ENCODE data around the gene OTOP1.

The OTOP1 gene, protein sequence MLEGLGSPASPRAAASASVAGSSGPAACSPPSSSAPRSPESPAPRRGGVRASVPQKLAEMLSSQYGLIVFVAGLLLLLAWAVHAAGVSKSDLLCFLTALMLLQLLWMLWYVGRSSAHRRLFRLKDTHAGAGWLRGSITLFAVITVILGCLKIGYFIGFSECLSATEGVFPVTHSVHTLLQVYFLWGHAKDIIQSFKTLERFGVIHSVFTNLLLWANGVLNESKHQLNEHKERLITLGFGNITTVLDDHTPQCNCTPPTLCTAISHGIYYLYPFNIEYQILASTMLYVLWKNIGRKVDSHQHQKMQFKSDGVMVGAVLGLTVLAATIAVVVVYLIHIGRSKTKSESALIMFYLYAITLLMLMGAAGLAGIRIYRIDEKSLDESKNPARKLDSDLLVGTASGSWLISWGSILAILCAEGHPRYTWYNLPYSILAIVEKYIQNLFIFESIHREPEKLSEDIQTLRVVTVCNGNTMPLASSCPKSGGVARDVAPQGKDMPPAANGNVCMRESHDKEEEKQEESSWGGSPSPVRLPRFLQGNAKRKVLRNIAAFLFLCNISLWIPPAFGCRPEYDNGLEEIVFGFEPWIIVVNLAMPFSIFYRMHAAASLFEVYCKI

DNA sequence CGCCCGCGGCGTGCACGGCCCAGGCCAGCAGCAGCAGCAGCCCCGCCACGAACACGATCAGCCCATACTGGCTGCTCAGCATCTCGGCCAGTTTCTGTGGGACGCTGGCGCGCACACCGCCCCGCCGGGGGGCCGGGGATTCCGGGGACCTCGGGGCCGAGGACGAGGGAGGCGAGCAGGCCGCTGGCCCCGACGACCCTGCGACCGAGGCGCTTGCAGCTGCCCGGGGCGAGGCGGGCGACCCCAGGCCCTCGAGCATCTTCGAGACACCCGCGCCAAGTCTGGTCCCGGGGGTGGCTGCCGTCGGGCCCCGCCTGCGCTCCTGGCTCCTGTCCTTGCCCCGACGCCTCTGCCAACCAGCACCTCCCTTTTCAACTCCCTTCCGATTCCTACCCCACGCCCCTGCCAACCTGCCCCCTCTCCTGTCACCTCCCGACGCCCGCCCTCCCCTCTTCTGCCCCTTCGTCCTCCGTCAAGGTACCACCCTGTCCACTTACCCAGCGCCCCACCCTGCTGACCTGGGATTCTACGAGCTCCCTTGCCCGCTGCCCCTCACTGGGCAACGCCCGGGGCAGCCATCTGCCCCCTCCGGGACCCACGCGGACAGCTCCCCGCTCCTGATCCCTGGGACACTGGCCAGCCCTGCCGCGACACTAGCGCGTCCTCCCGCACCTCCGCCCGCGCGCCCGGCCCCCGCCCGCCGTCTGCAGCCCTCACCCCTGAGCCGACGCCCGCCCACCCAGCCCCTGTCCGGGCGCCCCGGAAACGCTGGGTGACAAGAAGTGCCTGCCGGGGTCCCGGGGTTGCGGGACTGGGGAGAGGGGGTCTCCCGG lies at the start of gene OTOP1:
Gene OTOP1 (minus strand): TSS at position 324 of the 833 bp plus-strand sequence. CDS start 65 bp downstream, at position 259.
- Histone ChIP-seq H3K4me3 (ENCODE audit: low read depth, low read length) (no peak within 1 kb of the TSS), H3K27ac (ENCODE audit: extremely low read depth, low read depth, low read length) (no peak within 1 kb of the TSS), H3K4me1 (ENCODE audit: control insufficient read depth, insufficient read depth, low read length) (no peaks in the 10 kb centered on the region), H3K9me3 (ENCODE audit: control insufficient read depth, insufficient read depth, low read depth, low read length) (no peaks in the 10 kb centered on the region), H3K36me3 (ENCODE audit: control insufficient read depth in 2 of 2, insufficient read depth in 1 of 2, low read length in 2 of 2) (no peaks in the 10 kb centered on the region)
- POLR2A ChIA-PET, result no interaction called here
- CTCF ChIA-PET, result interaction anchor here (0.6 kb wide), 1 partner anchor 23 kb away, joined by 3 read pairs; no protein-coding TSS in a partner anchor
- TF ChIP-seq, protein P1, sequence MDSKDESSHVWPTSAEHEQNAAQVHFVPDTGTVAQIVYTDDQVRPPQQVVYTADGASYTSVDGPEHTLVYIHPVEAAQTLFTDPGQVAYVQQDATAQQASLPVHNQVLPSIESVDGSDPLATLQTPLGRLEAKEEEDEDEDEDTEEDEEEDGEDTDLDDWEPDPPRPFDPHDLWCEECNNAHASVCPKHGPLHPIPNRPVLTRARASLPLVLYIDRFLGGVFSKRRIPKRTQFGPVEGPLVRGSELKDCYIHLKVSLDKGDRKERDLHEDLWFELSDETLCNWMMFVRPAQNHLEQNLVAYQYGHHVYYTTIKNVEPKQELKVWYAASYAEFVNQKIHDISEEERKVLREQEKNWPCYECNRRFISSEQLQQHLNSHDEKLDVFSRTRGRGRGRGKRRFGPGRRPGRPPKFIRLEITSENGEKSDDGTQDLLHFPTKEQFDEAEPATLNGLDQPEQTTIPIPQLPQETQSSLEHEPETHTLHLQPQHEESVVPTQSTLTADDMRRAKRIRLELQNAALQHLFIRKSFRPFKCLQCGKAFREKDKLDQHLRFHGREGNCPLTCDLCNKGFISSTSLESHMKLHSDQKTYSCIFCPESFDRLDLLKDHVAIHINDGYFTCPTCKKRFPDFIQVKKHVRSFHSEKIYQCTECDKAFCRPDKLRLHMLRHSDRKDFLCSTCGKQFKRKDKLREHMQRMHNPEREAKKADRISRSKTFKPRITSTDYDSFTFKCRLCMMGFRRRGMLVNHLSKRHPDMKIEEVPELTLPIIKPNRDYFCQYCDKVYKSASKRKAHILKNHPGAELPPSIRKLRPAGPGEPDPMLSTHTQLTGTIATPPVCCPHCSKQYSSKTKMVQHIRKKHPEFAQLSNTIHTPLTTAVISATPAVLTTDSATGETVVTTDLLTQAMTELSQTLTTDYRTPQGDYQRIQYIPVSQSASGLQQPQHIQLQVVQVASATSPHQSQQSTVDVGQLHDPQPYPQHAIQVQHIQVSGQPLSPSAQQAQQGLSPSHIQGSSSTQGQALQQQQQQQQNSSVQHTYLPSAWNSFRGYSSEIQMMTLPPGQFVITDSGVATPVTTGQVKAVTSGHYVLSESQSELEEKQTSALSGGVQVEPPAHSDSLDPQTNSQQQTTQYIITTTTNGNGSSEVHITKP (tag by site-specific recombination; IDR thresholded peaks at IDR 0.05), result no peak
- TF ChIP-seq IKZF3 (tag by site-specific recombination; IDR thresholded peaks at IDR 0.05) (no peak), KLF9 (tag by site-specific recombination; IDR thresholded peaks at IDR 0.05; ENCODE audit: low read depth) (no peak), TRIM28 (IDR thresholded peaks at IDR 0.05; ENCODE audit: borderline replicate concordance, low read length) (no peak), ZNF184 (tag by site-specific recombination; IDR thresholded peaks at IDR 0.05) (no peak), GLIS2 (tag by site-specific recombination; IDR thresholded peaks at IDR 0.05) (no peak), ZNF610 (tag by site-specific recombination; IDR thresholded peaks at IDR 0.05; ENCODE audit: borderline replicate concordance) (no peak), ZNF10 (tag by site-specific recombination; IDR thresholded peaks at IDR 0.05) (no peak), ZNF157 (tag by site-specific recombination; IDR thresholded peaks at IDR 0.05) (no peak), ZNF394 (tag by site-specific recombination; IDR thresholded peaks at IDR 0.05; ENCODE audit: borderline replicate concordance) (no peak), ZSCAN16 (tag by site-specific recombination; IDR thresholded peaks at IDR 0.05) (no peak)
- TF ChIP-seq, protein P2, sequence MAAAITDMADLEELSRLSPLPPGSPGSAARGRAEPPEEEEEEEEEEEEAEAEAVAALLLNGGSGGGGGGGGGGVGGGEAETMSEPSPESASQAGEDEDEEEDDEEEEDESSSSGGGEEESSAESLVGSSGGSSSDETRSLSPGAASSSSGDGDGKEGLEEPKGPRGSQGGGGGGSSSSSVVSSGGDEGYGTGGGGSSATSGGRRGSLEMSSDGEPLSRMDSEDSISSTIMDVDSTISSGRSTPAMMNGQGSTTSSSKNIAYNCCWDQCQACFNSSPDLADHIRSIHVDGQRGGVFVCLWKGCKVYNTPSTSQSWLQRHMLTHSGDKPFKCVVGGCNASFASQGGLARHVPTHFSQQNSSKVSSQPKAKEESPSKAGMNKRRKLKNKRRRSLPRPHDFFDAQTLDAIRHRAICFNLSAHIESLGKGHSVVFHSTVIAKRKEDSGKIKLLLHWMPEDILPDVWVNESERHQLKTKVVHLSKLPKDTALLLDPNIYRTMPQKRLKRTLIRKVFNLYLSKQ (tag by site-specific recombination; IDR thresholded peaks at IDR 0.05; ENCODE audit: borderline replicate concordance), result no peak

DNA sequence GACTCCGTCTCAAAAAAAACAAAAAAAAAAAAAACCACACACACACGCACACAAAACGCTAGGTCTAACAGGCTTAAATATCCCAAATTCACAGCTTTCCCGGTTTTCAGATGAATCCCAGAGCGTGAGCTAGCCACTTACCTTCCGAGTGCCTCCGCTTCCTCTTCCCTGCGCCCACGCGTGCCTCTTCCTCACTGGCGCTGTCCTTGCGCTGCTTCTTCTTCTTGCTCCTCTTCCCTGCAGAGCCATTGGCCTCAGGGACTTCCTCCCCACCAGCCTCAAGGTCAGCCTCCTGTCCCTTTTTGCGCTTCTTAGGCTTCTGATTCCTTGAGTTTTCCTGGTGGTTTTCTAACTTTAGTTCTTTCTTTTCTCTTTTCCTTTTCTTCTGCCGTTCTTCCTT lies 47.5 kb upstream of the OTOP1 start:
- CTCF ChIA-PET, result interaction anchor here (0.6 kb wide), 2 partner anchors 16 to 51 kb away, joined by 3 read pairs; no protein-coding TSS in a partner anchor
- H3K36me3 ChIP-seq (ENCODE audit: control insufficient read depth in 2 of 2, insufficient read depth in 1 of 2, low read length in 2 of 2), result peaks cover 27 to 87% of the 10 kb centered on the region in 2 experiments

More for the DNA sequence above, 47.5 kb upstream of the OTOP1 start:
- no peak for TF ChIP-seq YY2 (tag by site-specific recombination; IDR thresholded peaks at IDR 0.05)
- TF ChIP-seq ZNF514 (tag by site-specific recombination; IDR thresholded peaks at IDR 0.05), result no peak
- TF ChIP-seq, protein P2 (tag by site-specific recombination; IDR thresholded peaks at IDR 0.05; ENCODE audit: borderline replicate concordance), result no peak
- no peak for TF ChIP-seq ZNF423 (tag by site-specific recombination; IDR thresholded peaks at IDR 0.05)
- TF ChIP-seq ZNF140 (tag by site-specific recombination; IDR thresholded peaks at IDR 0.05), result no peak
- TF ChIP-seq, protein P3, sequence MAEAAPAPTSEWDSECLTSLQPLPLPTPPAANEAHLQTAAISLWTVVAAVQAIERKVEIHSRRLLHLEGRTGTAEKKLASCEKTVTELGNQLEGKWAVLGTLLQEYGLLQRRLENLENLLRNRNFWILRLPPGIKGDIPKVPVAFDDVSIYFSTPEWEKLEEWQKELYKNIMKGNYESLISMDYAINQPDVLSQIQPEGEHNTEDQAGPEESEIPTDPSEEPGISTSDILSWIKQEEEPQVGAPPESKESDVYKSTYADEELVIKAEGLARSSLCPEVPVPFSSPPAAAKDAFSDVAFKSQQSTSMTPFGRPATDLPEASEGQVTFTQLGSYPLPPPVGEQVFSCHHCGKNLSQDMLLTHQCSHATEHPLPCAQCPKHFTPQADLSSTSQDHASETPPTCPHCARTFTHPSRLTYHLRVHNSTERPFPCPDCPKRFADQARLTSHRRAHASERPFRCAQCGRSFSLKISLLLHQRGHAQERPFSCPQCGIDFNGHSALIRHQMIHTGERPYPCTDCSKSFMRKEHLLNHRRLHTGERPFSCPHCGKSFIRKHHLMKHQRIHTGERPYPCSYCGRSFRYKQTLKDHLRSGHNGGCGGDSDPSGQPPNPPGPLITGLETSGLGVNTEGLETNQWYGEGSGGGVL (tag by site-specific recombination; IDR thresholded peaks at IDR 0.05), result no peak
- TF ChIP-seq GLIS1 (tag by site-specific recombination; IDR thresholded peaks at IDR 0.05), result no peak
- TF ChIP-seq, protein P4, sequence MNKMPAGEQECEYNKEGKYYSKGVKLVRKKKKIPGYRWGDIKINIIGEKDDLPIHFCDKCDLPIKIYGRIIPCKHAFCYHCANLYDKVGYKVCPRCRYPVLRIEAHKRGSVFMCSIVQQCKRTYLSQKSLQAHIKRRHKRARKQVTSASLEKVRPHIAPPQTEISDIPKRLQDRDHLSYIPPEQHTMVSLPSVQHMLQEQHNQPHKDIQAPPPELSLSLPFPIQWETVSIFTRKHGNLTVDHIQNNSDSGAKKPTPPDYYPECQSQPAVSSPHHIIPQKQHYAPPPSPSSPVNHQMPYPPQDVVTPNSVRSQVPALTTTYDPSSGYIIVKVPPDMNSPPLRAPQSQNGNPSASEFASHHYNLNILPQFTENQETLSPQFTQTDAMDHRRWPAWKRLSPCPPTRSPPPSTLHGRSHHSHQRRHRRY (tag by site-specific recombination; IDR thresholded peaks at IDR 0.05), result no peak
- TF ChIP-seq ZNF214 (tag by site-specific recombination; IDR thresholded peaks at IDR 0.05; ENCODE audit: borderline replicate concordance), result no peak
- H3K27ac ChIP-seq (ENCODE audit: extremely low read depth, low read depth, low read length), result no peak overlapping the region
- H3K4me3 ChIP-seq (ENCODE audit: low read depth, low read length), result no peak overlapping the region
- POLR2A ChIA-PET, result no interaction called here
- no peaks in the 10 kb centered on the region for H3K4me1 ChIP-seq (ENCODE audit: control insufficient read depth, insufficient read depth, low read length)
- H3K9me3 ChIP-seq (ENCODE audit: control insufficient read depth, insufficient read depth, low read depth, low read length), result no peaks in the 10 kb centered on the region

All from HEK293 (cell line).